Thyroid gland (tissue), 4 donors: ENCODE results near the gene TPCN1.

Experiments used
- CTCF ChIP-seq, 6 experiments: fragments of 200-600 bp in 3 of 6; fragments of 450-650 bp in 3 of 6; sonication (generic) in 3 of 6; IDR thresholded peaks; one replicate each; pipeline ENCODE4 v1.5.1; 2016 to 2019; ENCODE audit warnings: antibody characterized with exemption in 6 of 6, mild to moderate bottlenecking in 2 of 6, inconsistent platforms in 1 of 6, moderate library complexity in 1 of 6
- POLR2A ChIP-seq, 2 donors: fragments of 450-650 bp; IDR thresholded peaks; one replicate each; pipeline ENCODE4 v1.6.1; 2017; ENCODE audit warnings: antibody characterized with exemption in 2 of 2, mild to moderate bottlenecking in 2 of 2, moderate library complexity in 1 of 2

- TF ChIP-seq CTCF (IDR thresholded peaks at IDR 0.05) (no peak), POLR2A (IDR thresholded peaks at IDR 0.05) (no peak)
These were observed 7.2 kb downstream of the TPCN1 start for GRCh38 chr12:113228394-113229028.
